Measurements from ENCODE around the gene CDHR3. TPM values are rescaled to one million over a fixed set of nuclear protein-coding genes. Genes with fewer than 3 reads are reported as not detected.

Gene CDHR3
- total RNA-seq, 1 donor from 2014 or later, result 12.4 TPM

GRCh38 chr7:106054971-106055532, 92.0 kb downstream of the CDHR3 start:
- intact Hi-C loops (cut with DNase I), result loop anchor here (10.0 kb wide), 1 partner anchor 410 kb away; no protein-coding TSS in a partner anchor
- ATAC-seq (ENCODE audit: poor library complexity) (no peak), DNase-seq (no peak)

- ATAC-seq (ENCODE audit: poor library complexity), result peak; percentile 97
- intact Hi-C loops (cut with DNase I), result loop anchor here (1.0 to 10.0 kb wide), 2 partner anchors 97 to 408 kb away; no protein-coding TSS in a partner anchor
- DNase-seq, result peak; percentile 73
Observed at GRCh38 chr7:106056513-106057203, 93.6 kb downstream of the CDHR3 start.

DNA sequence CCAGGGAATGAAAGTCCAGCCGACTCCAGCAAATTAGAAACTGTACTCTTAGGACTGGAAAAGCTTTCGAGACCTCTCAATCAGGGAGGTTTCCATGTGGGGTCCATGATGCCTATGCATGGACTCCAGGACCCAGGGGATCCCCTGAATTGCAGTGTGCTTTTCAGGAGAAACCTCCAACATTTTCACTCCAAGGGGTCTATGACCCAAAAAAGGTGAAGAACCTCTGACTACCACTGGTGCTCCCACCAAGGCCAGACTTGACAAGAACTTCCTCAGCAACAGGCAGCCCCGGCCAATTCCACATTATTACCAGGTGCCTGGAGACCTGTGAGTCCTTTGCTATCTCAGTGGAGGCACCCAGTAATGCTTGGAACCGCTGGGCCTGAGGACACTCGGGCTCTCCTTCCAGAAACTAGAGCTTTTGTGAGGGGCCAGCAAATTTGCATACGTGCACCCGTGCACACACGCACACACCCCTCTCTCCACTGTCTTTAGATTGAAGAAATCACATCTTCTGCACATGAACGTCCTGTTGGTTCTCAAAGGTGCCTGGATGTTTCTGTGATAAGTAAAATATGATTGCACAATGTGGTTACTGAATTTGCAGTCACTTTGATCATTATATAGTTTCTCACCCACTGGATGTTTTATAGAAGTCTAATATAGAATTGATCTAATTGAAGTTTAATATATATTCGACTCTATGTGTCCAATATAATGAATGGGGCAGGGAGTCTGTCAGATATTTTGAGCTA, 94.3 kb downstream of the CDHR3 start:
- intact Hi-C loops (cut with DNase I), result loop anchor here (1.0 to 10.0 kb wide), 2 partner anchors 96 to 407 kb away; no protein-coding TSS in a partner anchor
- DNase-seq (no peak), ATAC-seq (ENCODE audit: poor library complexity) (no peak)

- intact Hi-C loops (cut with DNase I), result loop anchor here (1.0 to 10.0 kb wide), 2 partner anchors 95 to 407 kb away; no protein-coding TSS in a partner anchor
- DNase-seq, result peak; percentile 49
- no peak for ATAC-seq (ENCODE audit: poor library complexity)
Observed at GRCh38 chr7:106057962-106058927, 95.2 kb downstream of the CDHR3 start.

DNA sequence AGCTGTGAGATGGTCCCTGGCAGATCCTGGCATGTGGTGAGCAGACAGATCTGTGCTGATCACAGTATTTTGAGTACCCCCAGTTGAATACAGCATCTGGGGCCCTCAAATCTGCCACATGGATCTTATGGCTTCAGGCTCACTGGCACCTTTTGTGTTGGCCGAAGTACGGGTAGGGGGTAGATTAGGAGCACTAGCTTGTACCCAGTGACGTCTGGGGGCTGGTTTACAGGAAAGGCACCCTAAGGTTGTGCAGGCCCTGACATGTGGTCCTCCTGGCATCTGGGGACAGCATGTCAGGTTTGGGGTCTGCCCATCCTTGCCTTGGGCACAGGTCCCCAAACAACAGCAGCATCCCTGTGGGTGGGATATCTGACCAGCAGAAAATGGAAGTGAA, 95.9 kb downstream of the CDHR3 start:
- intact Hi-C loops (cut with DNase I), result loop anchor here (10.0 kb wide), 1 partner anchor 406 kb away; no protein-coding TSS in a partner anchor
- DNase-seq (no peak), ATAC-seq (ENCODE audit: poor library complexity) (no peak)

GRCh38 chr7:106059556-106059955, 96.5 kb downstream of the CDHR3 start:
- DNase-seq, result no peak
- no peak for ATAC-seq (ENCODE audit: poor library complexity)
- intact Hi-C loops (cut with DNase I), result loop anchor here (10.0 kb wide), 1 partner anchor 405 kb away; no protein-coding TSS in a partner anchor

- ATAC-seq (ENCODE audit: poor library complexity) (no peak), DNase-seq (no peak)
- intact Hi-C loops (cut with DNase I), result no loop called here
Observed at GRCh38 chr7:106060394-106060920, 97.4 kb downstream of the CDHR3 start.

- ATAC-seq (ENCODE audit: poor library complexity) (no peak), DNase-seq (no peak)
- intact Hi-C loops (cut with DNase I), result no loop called here
Observed at GRCh38 chr7:106061301-106061979, 98.4 kb downstream of the CDHR3 start.

GRCh38 chr7:106062006-106062405, 98.9 kb downstream of the CDHR3 start:
- DNase-seq (no peak), ATAC-seq (ENCODE audit: poor library complexity) (no peak)
- intact Hi-C loops (cut with DNase I), result no loop called here

DNA sequence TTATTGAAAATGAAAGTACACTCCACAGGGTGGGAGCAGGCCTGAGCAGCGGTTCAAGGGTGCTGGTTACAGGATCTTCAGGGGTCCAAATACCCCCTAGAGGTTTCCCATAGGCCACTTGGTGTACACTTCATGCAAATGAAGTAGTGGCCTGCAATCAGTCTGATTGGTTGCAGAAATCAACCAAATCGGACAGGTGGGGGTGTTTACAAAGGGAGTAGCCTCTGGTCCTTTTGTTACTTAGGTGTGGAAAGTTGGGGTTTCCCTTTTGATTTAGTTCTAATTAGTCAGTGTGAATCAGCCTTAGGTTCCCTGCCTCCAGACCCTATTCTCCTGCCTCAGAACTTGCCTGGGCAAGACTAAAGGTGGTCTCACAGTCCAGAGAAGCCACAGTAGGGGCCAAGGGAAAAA, 99.5 kb downstream of the CDHR3 start:
- ATAC-seq (ENCODE audit: poor library complexity), result no peak
- intact Hi-C loops (cut with DNase I), result no loop called here
- DNase-seq, result no peak

- intact Hi-C loops (cut with DNase I), result no loop called here
- no peak for DNase-seq
Observed at GRCh38 chr7:106063024-106063423, 100.0 kb downstream of the CDHR3 start.

DNA sequence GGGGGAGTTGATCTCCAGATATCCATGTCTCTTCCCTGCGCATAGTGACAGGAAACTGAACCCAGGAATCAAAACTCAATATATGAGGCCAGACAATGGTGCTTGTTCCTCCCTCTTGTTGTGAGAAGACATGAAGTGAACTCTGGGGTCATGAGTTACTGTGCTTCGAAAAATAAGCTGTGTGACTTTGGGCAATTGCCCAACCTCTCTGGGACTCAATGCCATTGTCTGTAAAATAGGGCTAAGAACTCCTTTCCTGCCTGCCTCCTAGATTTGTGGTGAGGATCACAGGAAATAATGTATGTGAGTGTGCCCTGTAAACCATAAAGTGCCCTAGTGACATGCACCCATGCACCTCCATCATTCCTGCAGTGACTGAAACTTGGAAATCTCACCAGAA, 100.6 kb downstream of the CDHR3 start:
- intact Hi-C loops (cut with DNase I), result loop anchor here (2.0 kb wide), 1 partner anchor 47 kb away; no protein-coding TSS in a partner anchor
- DNase-seq, result no peak
- ATAC-seq (ENCODE audit: poor library complexity), result no peak

More at GRCh38 chr7:106063024-106063423, 100.0 kb downstream of the CDHR3 start:
- no peak for ATAC-seq (ENCODE audit: poor library complexity)

GRCh38 chr7:106064316-106064715, 101.3 kb downstream of the CDHR3 start:
- DNase-seq, result no peak
- intact Hi-C loops (cut with DNase I), result loop anchor here (2.0 kb wide), 1 partner anchor 46 kb away; no protein-coding TSS in a partner anchor
- ATAC-seq (ENCODE audit: poor library complexity), result no peak

- DNase-seq, result peak; percentile 88
- ATAC-seq (ENCODE audit: poor library complexity), result peak; percentile 91
- intact Hi-C loops (cut with DNase I), result loop anchor here (2.0 kb wide), 1 partner anchor 46 kb away; no protein-coding TSS in a partner anchor
Observed at GRCh38 chr7:106064771-106065574, 101.9 kb downstream of the CDHR3 start.

DNA sequence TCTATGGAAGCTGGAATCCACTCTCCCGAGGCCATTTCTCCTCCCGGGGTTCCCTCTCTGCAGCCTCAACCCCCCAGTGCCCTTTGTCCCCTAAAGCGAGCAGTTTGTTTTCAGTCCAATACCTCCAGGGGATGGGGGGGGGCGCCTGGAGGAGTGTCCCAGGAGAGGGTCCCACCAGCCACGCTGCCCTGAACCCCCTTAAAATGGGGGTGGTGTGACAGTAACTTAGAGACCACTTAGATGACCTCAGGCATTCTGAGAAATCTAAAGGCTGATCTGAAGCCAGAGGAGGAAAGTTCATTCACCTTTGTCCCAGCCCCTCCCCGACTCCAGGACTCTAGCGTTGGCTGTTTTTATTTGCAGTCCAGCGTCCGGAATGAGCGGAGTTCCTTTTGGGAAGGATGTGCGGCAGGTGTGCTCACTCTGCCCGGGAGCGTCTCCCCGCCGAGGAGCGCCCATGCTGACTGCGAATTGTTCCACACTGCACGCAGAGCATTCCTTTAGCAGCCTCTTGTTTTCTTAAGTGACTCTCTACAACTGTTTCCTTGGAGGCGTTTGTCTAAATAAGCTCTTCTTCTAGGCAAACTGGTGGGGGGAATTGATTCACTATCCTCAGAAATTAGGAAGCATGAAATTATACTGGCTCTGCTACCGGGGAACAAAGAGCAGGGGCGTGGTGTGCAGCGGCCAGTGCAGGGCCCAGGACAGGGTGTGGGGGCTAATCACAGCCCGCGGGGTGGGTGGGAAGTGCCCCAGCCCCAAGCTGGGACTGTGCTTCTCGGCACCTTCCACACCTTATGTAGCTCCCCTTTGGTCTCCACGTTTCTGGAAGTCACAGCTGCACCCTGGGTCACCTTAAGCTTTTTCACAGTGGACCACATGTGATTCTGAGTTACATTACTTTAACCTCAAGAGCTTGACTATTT, 102.8 kb downstream of the CDHR3 start:
- peak; percentile 18 for ATAC-seq (ENCODE audit: poor library complexity)
- intact Hi-C loops (cut with DNase I), result loop anchor here (2.0 kb wide), 1 partner anchor 45 kb away; no protein-coding TSS in a partner anchor
- no peak for DNase-seq
